ENCODE measurements around the gene FOXP1. TPM values are rescaled to one million over a fixed set of nuclear protein-coding genes. Genes with fewer than 3 reads are reported as not detected.

FOXP1 gene
- total RNA-seq, 1 experiment from 2014 or later: 334 TPM

DNA sequence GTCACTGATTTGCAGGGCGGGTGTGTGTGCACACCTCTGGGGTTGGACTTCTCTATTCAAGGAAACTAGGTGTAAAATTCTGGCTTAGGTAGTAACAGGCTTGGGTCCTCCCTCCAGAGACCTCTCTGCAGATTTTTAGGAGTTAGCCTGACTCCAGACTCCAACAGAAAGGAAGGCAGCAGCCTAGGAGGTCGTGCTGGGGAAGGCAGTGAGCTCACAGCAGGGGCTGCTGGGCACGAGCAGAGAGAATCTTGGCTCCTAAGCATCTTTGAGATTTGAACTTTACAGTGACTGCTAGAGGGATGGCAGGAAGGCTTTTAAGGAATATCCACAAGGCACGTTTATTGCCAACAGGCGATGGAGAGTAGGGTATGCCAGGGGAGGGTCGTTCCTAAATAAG lies 612.6 kb downstream of the FOXP1 start:
- DNase-seq: no peak

DNA sequence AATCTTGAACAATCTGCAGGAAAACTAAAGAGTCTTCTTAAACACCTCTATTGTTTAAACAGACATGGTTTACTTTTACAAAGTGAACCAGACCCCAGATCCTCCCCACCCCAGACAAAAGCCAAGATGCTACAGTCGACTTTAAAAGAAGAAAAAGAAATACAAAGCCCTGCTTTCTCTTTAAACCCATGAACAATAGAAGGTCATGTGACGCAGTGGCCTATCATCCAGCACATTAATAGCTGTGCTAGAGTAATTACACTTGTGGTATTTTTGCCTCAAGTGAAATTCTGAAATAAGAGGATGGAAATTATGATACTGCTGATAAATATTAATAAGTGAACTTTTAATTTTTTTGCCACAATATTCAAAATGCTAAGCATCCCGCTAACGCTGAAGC lies 613.4 kb downstream of the FOXP1 start:
- H2AFZ ChIP-seq (ENCODE audit: low read length): no peak overlapping the region
- no peaks in the 10 kb centered on the region for H3K9me3 ChIP-seq (ENCODE audit: low read length)
- no peak overlapping the region for H3K9ac ChIP-seq (ENCODE audit: low read length)
- H3K4me3 ChIP-seq (ENCODE audit: low read length): no peak overlapping the region
- peaks cover 71% of the 10 kb centered on the region for H3K36me3 ChIP-seq (ENCODE audit: insufficient read depth, low read length)
- no peaks in the 10 kb centered on the region for H3K27me3 ChIP-seq (ENCODE audit: low read length)
- no peaks in the 10 kb centered on the region; the same call in 1 of the 2 replicates for H4K20me1 ChIP-seq (ENCODE audit: insufficient read depth, low read depth, low read length)
- H3K4me1 ChIP-seq (ENCODE audit: low read length): no peaks in the 10 kb centered on the region
- no peak overlapping the region for H3K4me2 ChIP-seq (ENCODE audit: low read depth, low read length, poor library complexity, severe bottlenecking)
- no peaks in the 10 kb centered on the region for H3K79me2 ChIP-seq (ENCODE audit: low read length)
- H3K27ac ChIP-seq (ENCODE audit: low read length): no peak overlapping the region
- no peaks in the 10 kb centered on the region for H3K9me2 ChIP-seq (replicated peaks; ENCODE audit: insufficient read depth, low read length)
- no peak for DNase-seq

More for the DNA sequence above, 612.6 kb downstream of the FOXP1 start:
- H4K20me1 ChIP-seq (ENCODE audit: insufficient read depth, low read depth, low read length): no peaks in the 10 kb centered on the region; the same call in 1 of the 2 replicates
- H3K79me2 ChIP-seq (ENCODE audit: low read length): 0 out of 2 replicates have a peak, but pooled peaks cover 3% of the 10 kb centered on the region
- no peaks in the 10 kb centered on the region for H3K4me1 ChIP-seq (ENCODE audit: low read length)
- no peaks in the 10 kb centered on the region for H3K9me2 ChIP-seq (replicated peaks; ENCODE audit: insufficient read depth, low read length)
- H3K36me3 ChIP-seq (ENCODE audit: insufficient read depth, low read length): peaks cover 71% of the 10 kb centered on the region
- H3K9me3 ChIP-seq (ENCODE audit: low read length): no peaks in the 10 kb centered on the region
- H3K9ac ChIP-seq (ENCODE audit: low read length): no peak overlapping the region
- H3K27ac ChIP-seq (ENCODE audit: low read length): no peak overlapping the region
- H2AFZ ChIP-seq (ENCODE audit: low read length): no peak overlapping the region
- H3K27me3 ChIP-seq (ENCODE audit: low read length): no peaks in the 10 kb centered on the region
- no peak overlapping the region for H3K4me3 ChIP-seq (ENCODE audit: low read length)
- H3K4me2 ChIP-seq (ENCODE audit: low read depth, low read length, poor library complexity, severe bottlenecking): no peak overlapping the region

DNA sequence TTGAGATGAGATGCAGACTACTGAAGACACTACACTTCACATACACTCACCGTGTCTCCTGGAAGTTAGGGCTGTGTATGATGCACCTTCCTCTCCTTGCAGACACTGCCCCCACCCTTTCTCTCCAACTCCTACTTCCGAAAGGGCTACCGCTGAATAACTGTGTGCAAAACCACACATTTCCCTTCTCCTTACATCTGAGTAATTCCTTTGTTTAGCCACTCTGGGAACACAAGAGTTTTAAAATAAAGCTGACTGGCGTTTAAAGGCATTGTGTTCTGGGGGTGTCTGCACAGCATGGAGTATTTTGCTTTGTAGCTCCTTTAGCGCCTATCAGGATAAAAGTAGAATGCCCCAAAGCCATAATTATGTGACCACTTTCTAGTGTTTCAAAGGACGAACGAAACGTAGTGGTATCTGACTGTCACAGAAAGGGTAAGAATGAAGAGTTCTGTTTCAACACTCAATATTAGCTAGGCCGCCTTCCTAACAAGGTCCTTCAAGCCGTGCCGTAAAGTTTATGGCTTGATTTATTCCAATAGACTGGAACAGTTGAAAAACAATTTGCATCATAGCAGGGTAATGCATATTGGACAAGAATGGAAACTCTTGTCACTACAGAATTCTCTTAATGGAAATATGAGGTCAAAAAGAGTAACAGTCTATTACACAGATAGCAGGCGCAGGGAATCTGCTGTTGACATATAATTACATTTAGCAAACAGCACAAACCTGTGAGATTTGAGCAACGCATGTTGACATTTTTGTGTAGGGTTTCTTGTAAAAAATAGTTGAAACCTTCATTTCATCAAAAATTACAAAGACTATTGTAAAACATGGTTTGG lies 619.9 kb downstream of the FOXP1 start:
- Histone ChIP-seq H3K79me2 (ENCODE audit: low read length) (no peaks in the 10 kb centered on the region), H4K20me1 (ENCODE audit: insufficient read depth, low read depth, low read length) (peaks cover 8% of the 10 kb centered on the region; the same call in 1 of the 2 replicates), H3K36me3 (ENCODE audit: insufficient read depth, low read length) (peaks cover 82% of the 10 kb centered on the region), H3K4me2 (ENCODE audit: low read depth, low read length, poor library complexity, severe bottlenecking) (no peak overlapping the region), H2AFZ (ENCODE audit: low read length) (no peak overlapping the region), H3K27ac (ENCODE audit: low read length) (no peak overlapping the region), H3K9ac (ENCODE audit: low read length) (no peak overlapping the region), H3K4me3 (ENCODE audit: low read length) (no peak overlapping the region), H3K4me1 (ENCODE audit: low read length) (no peaks in the 10 kb centered on the region), H3K9me3 (ENCODE audit: low read length) (no peaks in the 10 kb centered on the region), H3K9me2 (replicated peaks; ENCODE audit: insufficient read depth, low read length) (no peaks in the 10 kb centered on the region), H3K27me3 (ENCODE audit: low read length) (no peaks in the 10 kb centered on the region)
- DNase-seq: no peak

DNA sequence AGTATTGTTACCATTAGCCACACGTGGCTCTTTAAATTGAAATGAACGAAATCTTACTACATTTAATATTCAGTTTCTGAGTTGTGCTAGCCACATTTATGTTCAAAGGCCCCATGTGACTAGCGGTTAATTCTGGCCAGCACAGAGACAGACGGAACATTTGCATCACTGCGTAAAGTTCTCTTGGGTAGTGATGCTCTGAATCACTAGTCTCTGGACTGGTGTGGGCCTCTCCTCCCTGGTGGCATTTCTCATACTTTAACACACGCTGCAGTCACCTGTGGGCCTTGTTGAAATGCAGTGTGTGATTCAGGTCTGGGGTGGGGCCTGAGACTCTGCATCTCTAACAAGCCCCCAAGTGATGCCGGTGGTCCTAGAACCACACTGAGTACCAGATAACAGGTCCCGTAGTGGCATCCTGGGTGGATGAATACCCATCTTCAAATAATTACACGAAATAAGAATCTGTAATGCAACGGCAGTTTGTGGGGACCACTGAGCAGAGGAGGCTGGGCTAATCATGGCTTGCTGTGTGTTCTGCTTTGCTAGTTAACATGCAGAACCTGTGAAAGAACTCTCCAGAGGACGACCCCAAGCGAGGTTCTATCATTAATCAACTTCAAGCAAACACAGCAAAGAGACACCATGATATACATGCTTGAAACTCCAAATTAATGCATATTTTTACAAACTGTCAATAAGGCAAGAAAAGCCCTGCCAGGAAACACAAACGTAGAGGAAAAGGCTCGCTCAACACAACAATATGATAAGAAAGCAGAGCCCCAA lies 623.8 kb downstream of the FOXP1 start:
- Histone ChIP-seq H3K4me2 (ENCODE audit: low read depth, low read length, poor library complexity, severe bottlenecking) (no peak overlapping the region), H3K27ac (ENCODE audit: low read length) (no peak overlapping the region), H3K4me3 (ENCODE audit: low read length) (no peak overlapping the region), H4K20me1 (ENCODE audit: insufficient read depth, low read depth, low read length) (peaks cover 21% of the 10 kb centered on the region), H3K36me3 (ENCODE audit: insufficient read depth, low read length) (peaks cover 64% of the 10 kb centered on the region), H3K27me3 (ENCODE audit: low read length) (no peaks in the 10 kb centered on the region), H3K9me3 (ENCODE audit: low read length) (no peaks in the 10 kb centered on the region), H3K4me1 (ENCODE audit: low read length) (no peaks in the 10 kb centered on the region), H3K79me2 (ENCODE audit: low read length) (no peaks in the 10 kb centered on the region), H2AFZ (ENCODE audit: low read length) (no peak overlapping the region), H3K9me2 (replicated peaks; ENCODE audit: insufficient read depth, low read length) (no peaks in the 10 kb centered on the region), H3K9ac (ENCODE audit: low read length) (no peak overlapping the region)
- no peak for DNase-seq

DNA sequence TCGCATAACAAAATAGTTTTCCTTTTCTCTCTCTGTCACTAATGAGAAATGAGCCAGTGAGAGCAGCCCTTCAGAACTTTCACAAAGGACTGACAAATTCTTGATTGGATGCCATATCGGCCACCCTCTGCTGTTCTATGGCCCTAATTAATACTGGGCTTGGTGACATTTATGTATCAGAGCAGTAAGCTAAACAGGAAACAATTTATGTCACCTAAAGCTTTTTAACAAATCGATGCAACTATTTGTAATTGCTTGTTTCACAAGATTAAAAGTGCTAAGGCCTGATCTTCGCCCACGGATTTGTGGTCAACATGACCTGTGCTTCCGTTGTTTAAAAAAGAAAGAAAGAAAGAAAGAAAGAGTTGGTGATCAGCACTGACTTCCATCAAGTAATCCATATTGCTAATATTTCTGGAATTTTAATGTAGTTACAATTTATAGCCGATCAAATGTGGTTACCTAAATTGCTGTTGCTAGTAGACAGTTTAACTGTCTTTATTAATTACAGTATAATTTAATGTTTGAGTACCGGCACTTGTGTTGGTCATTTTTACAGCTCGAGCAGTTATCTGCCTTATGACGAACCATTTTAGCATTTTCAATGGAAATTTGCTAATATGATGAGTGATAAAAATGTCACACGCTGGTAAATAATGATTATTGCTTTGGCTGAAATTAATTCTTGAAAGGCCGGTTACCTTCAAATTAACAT lies 631.3 kb downstream of the FOXP1 start:
- no peaks in the 10 kb centered on the region for H3K9me3 ChIP-seq (ENCODE audit: low read length)
- no peaks in the 10 kb centered on the region for H3K9me2 ChIP-seq (replicated peaks; ENCODE audit: insufficient read depth, low read length)
- H3K9ac ChIP-seq (ENCODE audit: low read length): no peak overlapping the region
- peaks cover 2% of the 10 kb centered on the region; the same call in 1 of the 2 replicates for H3K36me3 ChIP-seq (ENCODE audit: insufficient read depth, low read length)
- H2AFZ ChIP-seq (ENCODE audit: low read length): no peak overlapping the region
- no peak for DNase-seq
- H3K79me2 ChIP-seq (ENCODE audit: low read length): no peaks in the 10 kb centered on the region
- no peaks in the 10 kb centered on the region for H3K27me3 ChIP-seq (ENCODE audit: low read length)
- H3K27ac ChIP-seq (ENCODE audit: low read length): no peak overlapping the region
- no peak overlapping the region for H3K4me2 ChIP-seq (ENCODE audit: low read depth, low read length, poor library complexity, severe bottlenecking)
- H4K20me1 ChIP-seq (ENCODE audit: insufficient read depth, low read depth, low read length): peaks cover 2% of the 10 kb centered on the region; the same call in 1 of the 2 replicates
- H3K4me1 ChIP-seq (ENCODE audit: low read length): no peaks in the 10 kb centered on the region
- H3K4me3 ChIP-seq (ENCODE audit: low read length): no peak overlapping the region

DNA sequence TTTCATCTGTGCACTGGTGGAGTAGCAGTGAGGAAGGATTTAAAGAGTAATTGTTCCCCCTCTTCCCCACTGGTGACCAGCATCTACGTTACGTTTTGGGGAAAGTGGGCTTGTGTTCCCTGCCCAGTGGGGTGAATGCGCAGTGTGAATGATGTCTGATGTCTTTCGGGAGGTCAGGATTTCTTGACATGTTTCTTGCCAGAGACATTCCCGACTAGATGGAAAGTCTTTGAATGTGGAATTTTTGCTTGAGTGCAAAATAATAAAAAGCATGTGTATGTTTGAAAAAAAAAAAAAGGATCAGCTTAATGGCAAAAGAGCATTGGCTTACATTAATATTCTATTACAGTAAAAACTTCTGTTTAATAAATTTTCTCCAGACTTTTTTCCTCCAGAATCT lies 632.2 kb downstream of the FOXP1 start:
- H3K9me3 ChIP-seq (ENCODE audit: low read length): no peaks in the 10 kb centered on the region
- no peaks in the 10 kb centered on the region for H3K9me2 ChIP-seq (replicated peaks; ENCODE audit: insufficient read depth, low read length)
- no peak overlapping the region for H3K4me3 ChIP-seq (ENCODE audit: low read length)
- no peaks in the 10 kb centered on the region; the same call in 1 of the 2 replicates for H3K36me3 ChIP-seq (ENCODE audit: insufficient read depth, low read length)
- H4K20me1 ChIP-seq (ENCODE audit: insufficient read depth, low read depth, low read length): no peaks in the 10 kb centered on the region; the same call in 1 of the 2 replicates
- H3K79me2 ChIP-seq (ENCODE audit: low read length): no peaks in the 10 kb centered on the region
- no peaks in the 10 kb centered on the region for H3K4me1 ChIP-seq (ENCODE audit: low read length)
- DNase-seq: no peak
- no peaks in the 10 kb centered on the region for H3K27me3 ChIP-seq (ENCODE audit: low read length)
- H3K9ac ChIP-seq (ENCODE audit: low read length): no peak overlapping the region
- no peak overlapping the region for H2AFZ ChIP-seq (ENCODE audit: low read length)
- H3K4me2 ChIP-seq (ENCODE audit: low read depth, low read length, poor library complexity, severe bottlenecking): no peak overlapping the region
- H3K27ac ChIP-seq (ENCODE audit: low read length): no peak overlapping the region

DNA sequence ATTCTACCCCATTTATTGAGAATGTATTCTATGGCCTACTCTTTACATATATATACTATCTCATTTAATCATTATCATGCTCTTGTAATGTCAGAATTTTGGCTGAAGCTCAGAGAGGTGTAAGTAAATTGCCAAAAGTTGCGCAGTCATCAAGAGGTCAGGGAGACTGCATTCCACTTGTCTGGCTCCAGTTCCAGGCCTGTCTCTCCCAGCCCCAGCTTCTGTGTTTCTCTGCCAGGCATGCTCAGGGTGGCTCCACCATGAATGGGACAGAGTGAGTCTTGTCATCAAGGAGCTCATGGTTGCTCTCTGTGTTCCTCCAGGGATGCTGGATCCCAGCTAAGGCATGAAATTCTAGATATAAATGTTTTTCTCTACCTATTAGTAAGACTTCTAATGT lies 635.9 kb downstream of the FOXP1 start:
- Histone ChIP-seq H3K4me3 (ENCODE audit: low read length) (no peak overlapping the region), H3K27me3 (ENCODE audit: low read length) (no peaks in the 10 kb centered on the region), H3K79me2 (ENCODE audit: low read length) (no peaks in the 10 kb centered on the region), H3K9me3 (ENCODE audit: low read length) (no peaks in the 10 kb centered on the region), H3K9ac (ENCODE audit: low read length) (no peak overlapping the region), H3K4me2 (ENCODE audit: low read depth, low read length, poor library complexity, severe bottlenecking) (no peak overlapping the region), H3K4me1 (ENCODE audit: low read length) (no peaks in the 10 kb centered on the region), H3K36me3 (ENCODE audit: insufficient read depth, low read length) (no peaks in the 10 kb centered on the region), H3K9me2 (replicated peaks; ENCODE audit: insufficient read depth, low read length) (no peaks in the 10 kb centered on the region), H3K27ac (ENCODE audit: low read length) (no peak overlapping the region), H2AFZ (ENCODE audit: low read length) (no peak overlapping the region), H4K20me1 (ENCODE audit: insufficient read depth, low read depth, low read length) (no peaks in the 10 kb centered on the region)
- DNase-seq: no peak

DNA sequence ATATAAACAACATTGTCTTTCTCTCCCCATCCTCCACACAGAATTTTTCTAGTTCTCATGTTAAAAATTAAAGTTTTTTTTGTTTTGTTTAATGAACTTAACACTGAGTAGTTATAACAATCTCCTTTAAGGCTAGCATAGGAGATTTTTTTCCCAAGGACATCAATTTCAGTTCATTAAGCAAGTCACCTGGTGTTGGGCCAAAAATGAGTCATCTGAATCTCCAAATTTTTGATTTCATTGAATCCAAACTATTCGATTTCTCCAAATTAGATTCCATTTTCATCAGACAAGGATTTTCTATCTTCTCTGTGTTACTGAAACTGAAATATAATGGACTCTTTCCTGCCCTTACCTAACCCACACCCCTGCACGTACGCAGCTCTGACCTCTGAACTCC lies 639.6 kb downstream of the FOXP1 start:
- no peaks in the 10 kb centered on the region for H3K9me2 ChIP-seq (replicated peaks; ENCODE audit: insufficient read depth, low read length)
- H4K20me1 ChIP-seq (ENCODE audit: insufficient read depth, low read depth, low read length): no peaks in the 10 kb centered on the region
- no peak overlapping the region for H2AFZ ChIP-seq (ENCODE audit: low read length)
- DNase-seq: no peak
- no peaks in the 10 kb centered on the region for H3K79me2 ChIP-seq (ENCODE audit: low read length)
- H3K4me3 ChIP-seq (ENCODE audit: low read length): no peak overlapping the region
- H3K9me3 ChIP-seq (ENCODE audit: low read length): no peaks in the 10 kb centered on the region
- no peak overlapping the region for H3K9ac ChIP-seq (ENCODE audit: low read length)
- no peak overlapping the region for H3K4me2 ChIP-seq (ENCODE audit: low read depth, low read length, poor library complexity, severe bottlenecking)
- H3K4me1 ChIP-seq (ENCODE audit: low read length): no peaks in the 10 kb centered on the region
- H3K27me3 ChIP-seq (ENCODE audit: low read length): no peaks in the 10 kb centered on the region
- no peak overlapping the region for H3K27ac ChIP-seq (ENCODE audit: low read length)
- H3K36me3 ChIP-seq (ENCODE audit: insufficient read depth, low read length): no peaks in the 10 kb centered on the region
